ENCODE measurements around the gene HDAC4.

Gene HDAC4

DNA sequence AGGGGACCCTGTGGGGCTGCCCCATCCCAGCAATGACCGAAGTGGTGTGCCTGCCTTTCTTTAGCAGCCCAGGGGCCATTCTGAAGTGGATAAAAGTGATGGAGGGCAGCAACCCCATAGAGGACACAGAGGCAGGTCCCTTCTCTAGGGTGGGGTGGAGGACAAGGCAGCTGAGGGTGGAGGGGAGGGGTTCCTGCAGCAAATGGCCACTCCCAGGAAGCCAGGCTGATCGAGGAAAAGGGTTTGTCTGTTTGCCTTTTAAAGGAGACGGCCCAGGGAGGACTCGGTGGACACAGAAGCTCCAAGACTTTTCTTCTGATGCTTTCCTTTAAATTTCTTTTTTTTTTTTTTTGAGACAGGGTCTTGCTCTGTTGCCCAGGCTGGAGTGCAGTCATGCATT is 280.2 kb downstream of the HDAC4 start:
- no peak overlapping the region for H3K4me3 ChIP-seq (ENCODE audit: control insufficient read depth, low read depth, low read length)
- TF ChIP-seq CTCF (conservative IDR thresholded peaks at IDR 0.05; ENCODE audit: control insufficient read depth, insufficient read depth, low read depth, low read length) = no peak
- no peak for DNase-seq (ENCODE audit: low read depth)

DNA sequence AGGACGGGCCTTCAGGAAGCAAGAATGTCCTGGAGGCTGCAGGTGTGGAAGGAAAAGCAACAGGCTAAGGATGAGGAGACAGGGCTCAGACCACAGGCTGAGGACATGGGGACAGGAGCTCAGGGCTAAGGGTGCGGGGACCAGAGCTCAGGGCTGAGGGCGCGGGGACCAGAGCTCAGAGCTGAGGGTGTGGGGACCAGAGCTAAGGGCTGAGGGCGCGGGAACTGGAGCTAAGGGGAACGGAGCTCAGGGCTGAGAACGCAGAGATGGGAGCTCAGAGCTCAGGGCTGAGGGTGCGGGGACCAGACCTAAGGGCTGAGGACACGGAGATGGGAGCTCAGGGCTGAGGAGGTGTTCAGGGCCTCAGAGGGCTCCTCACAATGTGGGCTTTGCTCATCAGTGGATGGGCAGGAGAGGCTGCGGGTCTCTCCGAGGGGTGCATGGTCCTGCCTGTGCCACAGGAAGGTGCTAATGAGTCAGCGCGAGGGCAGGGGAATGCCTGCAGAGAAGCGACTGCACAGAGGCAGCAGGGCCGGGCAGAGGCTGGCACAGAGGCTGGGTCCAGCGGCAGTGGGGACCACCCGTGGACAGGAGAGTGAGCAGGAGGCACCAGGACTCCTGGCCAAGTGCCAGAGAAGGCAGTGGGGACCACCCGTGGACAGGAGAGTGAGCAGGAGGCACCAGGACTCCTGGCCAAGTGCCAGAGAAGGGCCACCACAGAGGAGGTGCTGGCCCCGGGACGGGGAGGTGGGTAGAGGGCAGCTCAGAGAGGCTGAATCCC is 281.3 kb downstream of the HDAC4 start:
- H3K4me3 ChIP-seq (ENCODE audit: control insufficient read depth, low read depth, low read length) = no peak overlapping the region
- no peak for DNase-seq (ENCODE audit: low read depth)
- no peak for TF ChIP-seq CTCF (conservative IDR thresholded peaks at IDR 0.05; ENCODE audit: control insufficient read depth, insufficient read depth, low read depth, low read length)

DNA sequence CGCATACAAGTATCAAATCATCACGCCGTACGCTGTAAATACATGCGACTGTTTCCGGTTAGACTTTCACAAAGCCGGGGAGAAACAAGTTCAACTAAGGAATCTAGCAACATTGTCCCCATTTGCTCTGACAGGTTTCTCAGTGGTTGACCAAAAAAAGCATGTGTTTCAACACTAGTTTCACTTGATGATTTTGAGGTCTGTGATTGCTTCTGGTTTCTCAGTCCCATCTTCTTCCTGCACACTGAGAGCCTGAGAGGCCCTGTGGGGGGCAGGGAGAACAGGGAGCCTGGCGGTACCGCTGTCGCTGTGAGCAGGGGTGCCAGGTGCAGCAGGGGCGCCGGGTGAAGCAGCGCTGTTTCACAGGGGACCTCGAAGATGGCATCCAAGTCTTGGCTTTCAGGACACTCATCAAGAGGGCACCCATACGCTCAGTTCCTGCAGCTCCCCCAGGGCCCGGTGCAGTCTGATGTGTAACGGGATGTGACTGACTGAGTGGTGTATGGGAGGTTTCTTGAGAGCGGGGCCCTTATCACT is 282.1 kb downstream of the HDAC4 start:
- H3K4me3 ChIP-seq (ENCODE audit: control insufficient read depth, low read depth, low read length) = no peak overlapping the region
- no peak for TF ChIP-seq CTCF (conservative IDR thresholded peaks at IDR 0.05; ENCODE audit: control insufficient read depth, insufficient read depth, low read depth, low read length)
- no peak for DNase-seq (ENCODE audit: low read depth)

DNA sequence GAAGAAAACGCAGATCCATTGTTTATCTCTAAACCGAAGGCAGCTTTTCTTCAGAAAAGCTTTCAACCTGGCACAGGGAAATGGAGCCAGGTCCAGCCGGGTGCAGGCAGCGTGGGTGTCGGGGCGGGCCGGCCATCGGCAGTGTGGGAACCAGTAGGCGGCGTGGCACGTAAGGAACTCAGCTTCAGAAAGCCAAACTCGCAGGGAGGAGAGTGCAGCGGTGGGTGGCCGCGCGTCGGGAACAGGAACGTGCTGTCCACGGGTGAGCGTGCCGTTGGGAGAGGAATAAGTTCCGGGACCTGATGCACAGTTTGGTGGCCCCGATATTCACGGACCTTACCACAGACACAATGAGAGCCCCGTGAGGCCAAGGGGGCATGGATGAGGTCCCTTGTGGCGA is 282.6 kb downstream of the HDAC4 start:
- H3K4me3 ChIP-seq (ENCODE audit: control insufficient read depth, low read depth, low read length) = no peak overlapping the region
- TF ChIP-seq CTCF (conservative IDR thresholded peaks at IDR 0.05; ENCODE audit: control insufficient read depth, insufficient read depth, low read depth, low read length) = peak; percentile 9
- no peak for DNase-seq (ENCODE audit: low read depth)

DNA sequence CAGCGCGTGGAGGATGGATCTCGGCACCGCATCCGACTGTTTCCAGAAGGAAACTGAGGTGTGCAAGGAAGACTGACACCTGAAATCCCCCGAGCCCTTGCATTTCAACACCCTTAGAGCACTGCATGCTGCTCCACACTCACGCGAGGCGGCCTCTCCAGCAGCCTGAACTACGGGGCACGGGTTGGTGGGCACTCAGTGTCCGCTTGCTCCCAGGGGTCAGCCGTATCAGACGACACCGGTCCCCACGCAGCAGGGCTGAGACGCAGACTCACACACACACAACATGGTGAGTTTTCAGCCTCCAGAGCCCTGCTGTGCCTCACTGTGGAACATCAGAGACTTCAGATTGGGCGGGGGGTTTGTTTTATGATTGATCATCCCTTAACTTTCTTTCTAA is 283.0 kb downstream of the HDAC4 start:
- DNase-seq (ENCODE audit: low read depth) = no peak
- TF ChIP-seq CTCF (conservative IDR thresholded peaks at IDR 0.05; ENCODE audit: control insufficient read depth, insufficient read depth, low read depth, low read length) = no peak
- no peak overlapping the region for H3K4me3 ChIP-seq (ENCODE audit: control insufficient read depth, low read depth, low read length)

DNA sequence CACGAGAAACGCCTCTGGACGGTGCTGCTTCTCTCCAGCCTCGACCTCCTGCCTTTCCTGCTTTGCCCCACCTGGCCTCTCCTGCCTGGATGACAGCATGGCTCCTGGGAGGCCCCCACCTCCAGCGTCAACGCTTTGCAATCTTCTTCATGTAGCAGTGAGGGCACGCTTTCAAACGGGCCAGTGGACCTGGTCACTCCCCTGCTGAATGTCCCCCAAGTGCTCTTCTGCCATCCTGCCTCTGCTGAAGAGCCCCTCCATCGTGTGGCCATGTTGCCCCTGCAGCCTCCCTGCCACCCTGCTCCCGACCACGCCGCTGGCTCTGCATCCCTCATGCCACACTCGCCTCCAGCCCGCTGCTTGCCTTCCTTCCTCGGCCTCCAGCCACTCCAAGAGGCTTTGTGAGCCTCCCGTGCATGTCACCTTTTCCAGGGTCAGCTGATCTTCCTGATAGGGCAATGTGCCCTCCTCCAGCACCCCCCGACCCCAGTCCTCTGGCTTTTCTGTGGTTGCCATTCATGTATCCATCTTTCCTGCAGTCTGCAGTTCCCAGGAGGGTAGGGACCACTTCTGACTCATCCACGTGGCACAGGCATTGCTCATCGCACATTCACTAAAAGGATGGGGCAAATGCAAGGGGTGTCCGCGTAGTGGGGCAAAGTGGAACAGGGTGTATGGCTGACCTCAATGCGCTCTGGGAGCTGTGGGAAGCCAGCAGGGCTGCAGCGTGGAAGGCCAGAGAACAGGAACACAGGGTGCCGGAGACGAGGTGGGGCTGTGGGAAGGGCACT is 284.2 kb downstream of the HDAC4 start:
- peak; percentile 57 for DNase-seq (ENCODE audit: low read depth)
- no peak overlapping the region for H3K4me3 ChIP-seq (ENCODE audit: control insufficient read depth, low read depth, low read length)
- TF ChIP-seq CTCF (conservative IDR thresholded peaks at IDR 0.05; ENCODE audit: control insufficient read depth, insufficient read depth, low read depth, low read length) = no peak

All from fibroblast of mammary gland (primary cell).